Medulla oblongata (tissue), 1 donor: ENCODE data around the gene TSPEAR.
"Not testable (repeated sequence)": the region's sequence is repeated elsewhere in the genome, so short reads cannot be mapped to it uniquely, and the experiment has no call there.

Source experiments
- DNase-seq: peaks from one replicate; pipeline ENCODE4 v3.0.0-alpha.2; 2015; ENCODE audit errors: extremely low spot score

The TSPEAR gene

GRCh38 chr21:44702111-44702972, 9.0 kb downstream of the TSPEAR start:
- DNase-seq: no peak

- DNase-seq: no peak
These were observed 9.8 kb downstream of the TSPEAR start for GRCh38 chr21:44701541-44701940.

- no peak for DNase-seq
These were observed 10.4 kb downstream of the TSPEAR start for GRCh38 chr21:44701023-44701400.

GRCh38 chr21:44700101-44701022, 11.0 kb downstream of the TSPEAR start:
- no peak for DNase-seq

GRCh38 chr21:44699502-44700001, 11.8 kb downstream of the TSPEAR start:
- DNase-seq: no peak

DNA sequence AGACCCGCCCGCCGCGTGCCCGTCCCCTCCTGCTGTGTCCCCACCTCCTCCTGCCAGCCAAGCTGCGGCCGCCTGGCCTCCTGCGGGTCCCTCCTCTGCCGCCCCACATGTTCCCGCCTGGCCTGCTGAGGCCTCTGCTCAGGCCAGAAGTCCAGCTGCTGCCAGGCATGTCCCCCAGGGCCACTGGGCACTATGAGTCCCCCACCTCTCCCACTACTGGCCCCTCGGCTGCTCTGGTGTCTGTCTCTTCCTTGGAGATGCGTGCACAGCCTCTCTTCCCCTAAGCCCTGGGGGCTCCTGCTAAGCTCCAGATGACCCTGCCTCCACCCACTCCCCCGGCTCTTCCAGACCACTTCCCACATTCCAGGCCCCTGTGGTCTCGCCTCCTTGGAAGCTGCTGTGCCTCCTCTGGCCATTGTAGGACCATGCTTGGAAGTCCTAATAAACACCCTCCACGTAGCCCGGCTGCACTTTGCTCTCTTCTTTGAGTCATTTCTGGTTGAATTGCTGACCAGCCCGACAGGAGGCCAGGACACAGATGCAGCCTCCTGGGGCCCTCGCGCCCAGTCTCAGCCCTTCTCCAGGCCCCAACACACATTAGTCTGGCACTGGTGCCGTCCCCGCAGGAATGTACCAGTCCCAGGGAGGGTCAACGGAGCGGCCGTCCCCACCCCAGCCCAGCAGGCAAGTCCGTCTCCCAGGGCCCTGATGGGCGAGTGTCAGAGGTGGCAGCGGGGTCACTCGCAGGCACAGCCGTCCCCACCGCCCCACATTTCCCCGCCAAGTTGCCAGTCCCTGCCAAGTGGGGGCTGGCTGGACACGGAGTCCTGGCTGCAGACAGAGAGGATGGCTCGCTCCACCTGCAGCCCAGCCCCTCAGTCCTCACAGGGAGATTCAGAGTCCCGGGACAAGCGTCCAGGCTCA, 13.3 kb downstream of the TSPEAR start:
- DNase-seq: no peak

DNA sequence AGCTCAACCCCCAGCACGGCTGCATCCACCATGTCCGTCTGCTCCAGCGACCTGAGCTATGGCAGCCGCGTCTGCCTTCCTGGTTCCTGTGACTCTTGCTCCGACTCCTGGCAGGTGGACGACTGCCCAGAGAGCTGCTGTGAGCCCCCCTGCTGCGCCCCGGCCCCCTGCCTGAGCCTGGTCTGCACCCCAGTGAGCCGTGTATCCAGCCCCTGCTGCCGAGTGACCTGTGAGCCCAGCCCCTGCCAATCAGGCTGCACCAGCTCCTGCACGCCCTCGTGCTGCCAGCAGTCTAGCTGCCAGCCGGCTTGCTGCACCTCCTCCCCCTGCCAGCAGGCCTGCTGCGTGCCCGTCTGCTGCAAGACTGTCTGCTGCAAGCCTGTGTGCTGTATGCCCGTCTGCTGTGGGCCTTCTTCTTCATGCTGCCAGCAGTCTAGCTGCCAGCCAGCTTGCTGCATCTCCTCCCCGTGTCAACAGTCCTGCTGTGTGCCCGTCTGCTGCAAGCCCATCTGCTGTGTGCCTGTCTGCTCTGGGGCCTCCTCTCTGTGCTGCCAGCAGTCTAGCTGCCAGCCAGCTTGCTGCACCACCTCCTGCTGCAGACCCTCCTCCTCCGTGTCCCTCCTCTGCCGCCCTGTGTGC, 14.1 kb downstream of the TSPEAR start, which contains the start of gene KRTAP10-12:
TSS of gene KRTAP10-12 (plus strand) at position 1 of the 639 bp plus-strand sequence. CDS start at position 31, 30 bp downstream.
- not testable (repeated sequence) for DNase-seq

DNA sequence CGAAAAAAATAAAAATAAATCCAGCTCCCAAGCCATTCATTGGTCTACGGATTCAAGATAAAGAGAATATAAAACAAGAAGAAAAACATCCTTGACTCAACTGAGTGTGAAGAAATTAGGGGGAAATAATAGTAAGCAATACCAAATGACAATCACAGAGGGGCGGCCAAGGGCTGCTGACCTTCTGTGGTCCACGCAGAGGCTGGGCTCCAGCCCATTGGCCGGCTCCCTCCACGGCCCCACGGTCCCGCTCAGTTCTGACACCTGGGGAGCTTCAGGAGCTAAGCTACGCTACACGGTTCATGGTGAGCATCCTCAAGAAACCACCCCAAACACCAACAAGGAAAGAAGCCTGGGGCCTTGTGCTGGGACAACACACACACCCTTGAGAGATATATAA, 14.8 kb downstream of the TSPEAR start:
- no peak for DNase-seq

- no peak for DNase-seq
These were observed 15.7 kb downstream of the TSPEAR start for GRCh38 chr21:44695641-44696040.

GRCh38 chr21:44695184-44695583, 16.2 kb downstream of the TSPEAR start:
- DNase-seq: no peak

DNA sequence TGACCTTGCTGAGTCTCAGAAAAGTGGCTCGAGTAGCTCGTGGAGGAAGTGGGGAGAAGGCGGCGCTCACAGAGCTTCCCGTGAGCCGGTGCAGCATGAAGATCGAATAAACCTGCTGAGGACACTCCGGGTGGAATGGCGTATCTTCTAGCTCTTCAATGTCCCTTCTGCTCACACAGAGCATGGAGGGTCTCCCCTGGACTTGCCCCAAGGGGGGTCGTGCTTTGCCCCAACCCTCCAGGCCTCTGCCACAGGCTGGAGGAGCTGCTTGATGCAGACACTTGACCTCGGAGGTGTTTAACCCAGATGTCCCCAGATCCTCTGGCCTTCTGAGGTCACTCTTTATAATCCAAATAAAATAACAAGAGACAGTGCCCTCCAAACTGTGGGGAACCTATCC, 16.6 kb downstream of the TSPEAR start:
- no peak for DNase-seq

- no peak for DNase-seq
These were observed 18.4 kb downstream of the TSPEAR start for GRCh38 chr21:44692798-44693512.

GRCh38 chr21:44691686-44692085, 19.7 kb downstream of the TSPEAR start:
- no peak for DNase-seq

DNA sequence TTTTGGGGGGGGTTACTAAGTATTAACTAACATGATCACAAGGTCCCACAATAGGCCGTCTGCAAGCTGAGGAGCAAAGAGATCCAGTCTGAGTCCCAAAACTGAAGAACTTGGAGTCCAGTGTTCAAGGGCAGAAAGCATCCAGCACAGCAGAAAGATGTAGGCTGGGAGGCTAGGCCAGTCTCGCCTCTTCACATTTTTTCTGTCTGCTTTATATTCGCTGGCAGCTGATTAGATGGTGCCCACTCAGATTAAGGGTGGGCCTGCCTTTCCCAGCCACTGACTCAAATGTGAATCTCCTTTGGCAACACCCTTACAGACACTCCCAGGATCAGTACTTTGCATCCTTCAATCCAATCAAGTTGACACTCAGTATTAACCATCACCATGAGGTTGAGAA, 21.6 kb downstream of the TSPEAR start:
- not testable (repeated sequence) for DNase-seq

DNA sequence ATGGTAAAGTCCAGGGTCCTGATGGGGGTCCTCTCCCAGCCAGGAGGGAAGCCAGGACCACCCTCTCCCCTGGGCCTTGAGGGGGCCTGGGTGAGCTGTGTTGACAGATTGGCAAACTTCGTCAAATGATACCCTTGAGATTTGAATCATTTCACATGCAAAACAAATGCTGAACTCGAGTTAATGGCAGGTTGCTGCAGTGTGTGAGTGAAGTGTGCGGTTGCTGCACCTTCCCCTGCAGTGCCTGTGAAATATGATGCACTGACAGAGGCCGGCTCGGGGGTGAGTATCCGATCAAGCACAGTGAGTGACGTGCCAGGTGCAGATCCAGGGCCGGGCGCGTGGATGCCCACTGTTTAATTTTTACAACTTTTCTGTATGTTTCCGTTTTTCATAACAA, 23.7 kb downstream of the TSPEAR start:
- DNase-seq: no peak

DNA sequence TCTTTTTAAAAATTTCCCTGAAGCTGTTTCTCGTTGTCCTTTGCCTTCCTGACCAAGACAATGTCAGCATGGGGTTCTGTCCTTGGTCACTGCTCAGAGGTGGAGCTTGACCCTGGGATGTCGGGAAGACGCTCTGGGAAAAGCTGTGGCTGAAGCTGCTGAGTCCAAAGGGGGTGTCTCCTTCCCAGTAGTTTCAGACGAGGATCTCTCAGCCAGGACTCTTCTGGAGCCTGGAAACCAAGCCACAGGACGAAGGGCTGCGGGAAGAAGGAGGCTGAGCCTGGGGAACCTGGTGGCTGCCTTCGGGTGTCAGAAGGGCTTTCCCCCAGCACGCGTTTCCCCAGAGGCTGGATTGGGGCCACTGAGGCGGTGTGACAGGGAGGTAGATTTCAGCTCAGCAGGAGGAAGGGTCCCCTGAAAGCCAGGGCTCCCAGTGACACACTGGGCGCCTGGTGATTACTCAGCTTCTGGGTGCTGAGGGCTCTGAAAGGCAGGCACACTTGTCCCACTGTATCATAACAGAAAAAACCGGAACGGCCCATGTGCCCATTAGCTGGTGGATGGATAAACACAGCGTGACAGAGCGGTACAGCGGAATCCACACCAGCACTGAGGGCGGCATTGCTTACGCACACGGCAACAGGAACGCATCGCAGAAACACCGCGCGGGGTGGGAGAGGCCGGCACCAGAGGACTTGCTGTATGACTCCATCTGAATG, 24.4 kb downstream of the TSPEAR start:
- DNase-seq: no peak

DNA sequence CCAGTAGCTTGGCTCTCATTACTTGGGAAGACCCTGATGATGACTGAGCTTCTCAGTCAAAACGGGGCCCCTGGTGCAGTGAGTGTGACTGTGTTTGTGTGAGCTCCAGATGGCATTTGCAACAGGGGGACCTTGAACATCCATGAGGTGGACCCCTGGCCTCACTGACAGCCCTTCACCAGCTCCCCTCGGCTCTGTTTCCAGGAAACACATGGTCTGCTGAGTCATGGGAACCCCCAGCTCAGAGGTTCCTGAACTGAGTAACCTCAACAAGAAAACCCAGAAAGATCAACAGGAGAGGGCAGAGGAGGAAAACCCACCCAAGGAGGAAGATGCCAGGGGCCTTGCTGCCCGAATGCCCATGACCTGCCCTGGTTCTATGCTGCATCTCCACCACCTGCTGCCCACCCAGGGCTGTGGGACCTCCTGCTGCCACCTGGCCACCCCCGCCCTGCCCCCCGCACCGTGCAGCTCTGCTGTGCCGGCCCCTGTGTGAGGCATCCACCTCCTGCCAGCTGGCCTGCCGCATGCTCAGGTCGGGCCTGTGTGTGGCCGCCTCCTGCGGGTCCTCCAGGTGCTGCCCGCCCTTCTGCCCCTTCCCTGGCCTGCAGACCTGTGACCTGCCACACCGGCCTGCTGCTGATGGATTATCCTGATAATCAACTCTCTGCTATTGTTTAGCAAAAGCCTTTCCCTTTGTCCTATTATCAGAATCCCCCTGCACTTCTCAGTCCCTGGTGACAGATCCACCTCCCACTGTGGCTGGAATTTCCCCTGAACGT, 25.2 kb downstream of the TSPEAR start:
- DNase-seq: no peak

DNA sequence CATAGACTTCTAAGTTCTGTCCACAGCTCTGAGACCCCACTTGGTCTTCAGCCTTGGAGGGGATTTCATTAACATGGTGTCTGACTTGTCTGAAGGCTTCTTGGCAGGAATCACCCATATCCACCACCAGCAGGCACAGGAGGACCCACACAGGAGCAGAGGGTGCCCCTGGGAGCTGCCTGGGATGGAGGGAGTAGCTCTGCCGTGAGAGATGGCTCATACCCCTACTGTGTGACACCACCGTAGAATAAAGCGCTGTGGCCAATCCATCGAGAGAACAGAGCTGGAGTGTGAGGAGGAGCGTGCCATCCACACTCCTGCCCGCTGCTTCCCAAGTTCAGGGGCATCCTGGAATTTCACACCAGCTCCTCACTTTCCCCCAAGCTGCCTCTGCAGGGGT, 26.3 kb downstream of the TSPEAR start:
- not testable (repeated sequence) for DNase-seq

DNA sequence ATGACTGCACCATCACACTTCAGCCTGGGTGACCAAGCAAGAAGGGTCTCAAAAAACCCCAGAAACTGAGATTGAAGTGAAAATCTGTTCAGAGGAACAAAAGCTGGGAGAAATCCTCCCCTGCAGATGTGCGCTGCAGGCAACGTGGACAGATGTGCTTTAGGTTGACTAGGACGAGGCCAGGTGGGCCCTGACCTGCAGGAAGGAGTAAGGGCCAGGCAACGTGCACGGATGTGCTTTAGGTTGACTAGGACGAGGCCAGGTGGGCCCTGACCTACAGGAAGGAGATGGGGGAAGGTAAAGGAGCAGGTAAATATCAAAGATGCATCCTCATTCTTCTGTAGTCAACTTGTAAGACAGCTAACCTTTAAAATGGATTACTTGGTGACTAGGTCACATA, 26.9 kb downstream of the TSPEAR start:
- DNase-seq: no peak
